Measurements from ENCODE around the gene CAP2.

Gene CAP2

GRCh38 chr6:17478223-17478907 is 85.0 kb downstream of the CAP2 start:
- DNase-seq, result no peak

GRCh38 chr6:17478946-17479345 is 85.6 kb downstream of the CAP2 start:
- DNase-seq, result no peak

- DNase-seq, result no peak
Observed at GRCh38 chr6:17480476-17480875, 87.1 kb downstream of the CAP2 start.

- DNase-seq, result no peak
Observed at GRCh38 chr6:17482711-17483110, 89.3 kb downstream of the CAP2 start.

GRCh38 chr6:17483391-17484016 is 90.1 kb downstream of the CAP2 start:
- DNase-seq, result no peak

- no peak for DNase-seq
Observed at GRCh38 chr6:17484201-17484849, 90.9 kb downstream of the CAP2 start.

- DNase-seq, result no peak
Observed at GRCh38 chr6:17485181-17485580, 91.8 kb downstream of the CAP2 start.

GRCh38 chr6:17485946-17486345 is 92.6 kb downstream of the CAP2 start:
- no peak for DNase-seq

- no peak for DNase-seq
Observed at GRCh38 chr6:17486680-17487079, 93.3 kb downstream of the CAP2 start.

- no peak for DNase-seq
Observed at GRCh38 chr6:17490724-17491123, 97.3 kb downstream of the CAP2 start.

- no peak for DNase-seq
Observed at GRCh38 chr6:17491416-17492142, 98.2 kb downstream of the CAP2 start.

- DNase-seq, result no peak
Observed at GRCh38 chr6:17492350-17492749, 99.0 kb downstream of the CAP2 start.

GRCh38 chr6:17493286-17493685 is 99.9 kb downstream of the CAP2 start:
- no peak for DNase-seq

- DNase-seq, result no peak
Observed at GRCh38 chr6:17494177-17494576, 100.8 kb downstream of the CAP2 start.

GRCh38 chr6:17494919-17495318 is 101.5 kb downstream of the CAP2 start:
- no peak for DNase-seq

- no peak for DNase-seq
Observed at GRCh38 chr6:17497535-17498095, 104.2 kb downstream of the CAP2 start.

GRCh38 chr6:17501442-17501841 is 108.0 kb downstream of the CAP2 start:
- no peak for DNase-seq

GRCh38 chr6:17501982-17502704 is 108.7 kb downstream of the CAP2 start:
- DNase-seq, result no peak

GRCh38 chr6:17503051-17503450 is 109.7 kb downstream of the CAP2 start:
- no peak for DNase-seq

GRCh38 chr6:17504005-17504404 is 110.6 kb downstream of the CAP2 start:
- DNase-seq, result no peak

GRCh38 chr6:17505062-17505476 is 111.7 kb downstream of the CAP2 start:
- DNase-seq, result no peak

- DNase-seq, result no peak
Observed at GRCh38 chr6:17505767-17506280, 112.4 kb downstream of the CAP2 start.
